GM18861 (cell line): Measurements from ENCODE around the gene XPR1.
"Not testable (repeated sequence)": the region's sequence is repeated elsewhere in the genome, so short reads cannot be mapped to it uniquely, and the experiment has no call there.

ENCODE experiments used
- ATAC-seq: cut with Tn5 transposase; IDR thresholded peaks from one replicate; pipeline ENCODE4 v1.9.1; 2021; ENCODE audit not compliant: unreplicated experiment

XPR1 gene

DNA sequence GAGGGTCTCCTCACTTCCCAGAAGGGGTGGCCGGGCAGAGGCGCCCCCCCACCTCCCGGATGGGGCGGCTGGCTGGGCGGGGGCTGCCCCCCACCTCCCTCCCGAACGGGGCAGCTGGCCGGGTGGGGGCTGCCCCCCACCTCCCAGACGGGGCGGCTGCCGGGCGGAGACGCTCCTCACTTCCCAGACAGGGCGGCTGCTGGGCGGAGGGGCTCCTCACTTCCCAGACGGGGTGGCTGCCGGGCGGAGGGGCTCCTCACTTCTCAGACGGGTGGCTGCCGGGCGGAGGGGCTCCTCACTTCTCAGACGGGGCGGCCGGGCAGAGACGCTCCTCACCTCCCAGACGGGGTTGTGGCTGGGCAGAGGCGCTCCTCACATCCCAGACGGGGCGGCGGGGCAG, 78.9 kb downstream of the XPR1 start:
- not testable (repeated sequence) for ATAC-seq

DNA sequence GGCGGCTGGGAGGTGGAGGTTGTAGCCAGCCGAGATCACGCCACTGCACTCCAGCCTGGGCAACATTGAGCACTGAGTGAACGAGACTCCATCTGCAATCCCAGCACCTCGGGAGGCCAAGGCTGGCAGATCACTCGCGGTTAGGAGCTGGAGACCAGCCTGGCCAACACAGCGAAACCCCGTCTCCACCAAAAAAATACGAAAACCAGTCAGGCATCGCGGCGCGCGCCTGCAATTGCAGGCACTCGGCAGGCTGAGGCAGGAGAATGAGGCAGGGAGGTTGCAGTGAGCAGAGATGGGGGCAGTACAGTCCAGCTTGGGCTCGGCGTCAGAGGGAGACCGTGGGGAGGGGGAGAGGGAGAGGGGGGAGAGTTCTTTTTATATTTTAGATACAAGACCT, 79.4 kb downstream of the XPR1 start:
- not testable (repeated sequence) for ATAC-seq

DNA sequence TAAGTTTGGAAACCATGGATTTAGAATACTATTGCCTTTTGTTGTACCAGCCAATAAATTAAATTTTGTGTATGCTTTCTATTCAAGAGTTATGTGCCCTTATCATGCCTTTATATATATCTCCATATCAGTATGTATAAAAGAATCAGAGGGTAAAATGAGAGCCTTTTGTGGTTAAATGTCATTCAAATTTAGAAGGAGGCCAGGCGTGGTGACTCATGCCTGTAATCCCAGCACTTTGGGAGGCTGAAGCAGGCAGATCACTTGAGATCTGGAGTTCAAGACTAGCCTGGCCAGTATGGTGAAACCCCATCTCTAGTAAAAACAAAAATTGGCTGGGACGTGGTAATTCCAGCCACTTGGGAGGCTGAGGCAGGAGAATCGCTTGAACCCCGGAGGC, 88.9 kb downstream of the XPR1 start:
- no peak for ATAC-seq

DNA sequence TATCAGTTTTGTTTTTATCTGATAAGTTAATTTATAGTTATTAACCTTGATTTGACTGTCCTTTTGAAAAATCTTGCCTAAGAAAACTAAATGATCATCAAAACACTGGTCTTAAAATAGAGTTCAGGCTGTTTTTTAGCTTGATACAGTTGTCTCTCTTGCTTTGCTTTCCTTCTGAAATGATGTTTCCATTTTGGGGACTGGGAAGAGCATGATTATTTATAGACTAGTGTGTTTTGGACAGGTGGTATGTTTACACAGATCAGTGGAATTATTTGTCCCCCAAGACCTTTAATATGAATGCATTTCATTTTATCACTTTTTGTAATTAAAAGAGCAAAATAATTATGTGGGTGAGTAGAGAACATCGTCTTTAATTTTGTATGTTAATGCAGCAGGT, 90.8 kb downstream of the XPR1 start:
- no peak for ATAC-seq

DNA sequence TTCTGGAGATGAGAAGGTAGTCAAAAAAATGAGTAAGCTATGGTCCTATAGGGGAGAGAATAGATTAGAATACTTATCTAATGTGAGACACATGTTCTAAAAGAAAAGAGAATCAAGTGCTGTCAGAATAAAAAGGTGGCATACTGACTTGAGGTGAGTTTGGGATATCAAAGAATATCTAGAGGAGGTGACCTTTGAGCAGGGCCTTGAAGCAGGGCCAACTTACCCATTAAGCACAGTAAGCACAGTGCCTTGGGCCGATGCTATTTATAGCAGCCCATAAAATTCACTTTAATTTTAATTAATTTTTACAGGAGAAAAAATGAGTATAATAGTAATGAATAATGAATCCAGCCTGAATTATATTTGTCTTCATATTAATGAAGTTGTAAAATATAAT, 92.2 kb downstream of the XPR1 start:
- no peak for ATAC-seq

DNA sequence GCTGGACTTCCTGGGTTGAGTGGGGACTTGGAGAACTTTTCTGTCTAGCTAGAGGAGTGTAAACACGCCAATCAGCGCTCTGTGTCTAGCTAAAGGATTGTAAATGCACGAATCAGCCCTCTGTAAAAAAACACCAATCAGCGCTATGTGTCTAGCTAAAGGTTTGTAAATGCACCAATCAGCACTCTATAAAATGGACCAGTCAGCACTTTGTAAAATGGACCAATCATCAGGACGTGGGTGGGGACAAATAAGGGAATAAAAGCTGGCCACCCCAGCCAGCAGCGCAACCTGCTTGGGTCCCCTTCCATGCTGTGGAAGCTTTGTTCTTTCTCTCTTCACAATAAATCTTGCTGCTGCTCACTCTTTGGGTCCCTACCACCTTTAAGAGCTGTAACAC, 94.2 kb downstream of the XPR1 start:
- ATAC-seq: not testable (repeated sequence)

DNA sequence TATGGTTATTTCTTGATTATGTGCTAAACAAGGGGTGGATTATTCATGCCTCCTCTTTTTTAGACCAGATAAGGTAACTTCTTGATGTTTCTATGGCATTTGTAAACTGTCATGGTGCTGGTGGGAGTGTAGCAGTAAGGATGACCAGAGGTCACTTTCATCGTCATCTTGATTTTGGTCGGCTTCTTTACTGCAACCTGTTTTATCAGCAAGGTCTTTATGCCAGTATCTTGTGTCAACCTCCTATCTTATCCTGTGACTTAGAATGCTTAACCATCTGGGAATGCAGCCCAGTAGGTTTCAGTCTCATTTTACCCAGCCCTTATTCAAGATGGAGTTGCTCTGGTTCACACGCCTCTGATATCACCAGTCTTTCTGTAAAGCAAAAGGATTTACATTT, 95.9 kb downstream of the XPR1 start:
- not testable (repeated sequence) for ATAC-seq

DNA sequence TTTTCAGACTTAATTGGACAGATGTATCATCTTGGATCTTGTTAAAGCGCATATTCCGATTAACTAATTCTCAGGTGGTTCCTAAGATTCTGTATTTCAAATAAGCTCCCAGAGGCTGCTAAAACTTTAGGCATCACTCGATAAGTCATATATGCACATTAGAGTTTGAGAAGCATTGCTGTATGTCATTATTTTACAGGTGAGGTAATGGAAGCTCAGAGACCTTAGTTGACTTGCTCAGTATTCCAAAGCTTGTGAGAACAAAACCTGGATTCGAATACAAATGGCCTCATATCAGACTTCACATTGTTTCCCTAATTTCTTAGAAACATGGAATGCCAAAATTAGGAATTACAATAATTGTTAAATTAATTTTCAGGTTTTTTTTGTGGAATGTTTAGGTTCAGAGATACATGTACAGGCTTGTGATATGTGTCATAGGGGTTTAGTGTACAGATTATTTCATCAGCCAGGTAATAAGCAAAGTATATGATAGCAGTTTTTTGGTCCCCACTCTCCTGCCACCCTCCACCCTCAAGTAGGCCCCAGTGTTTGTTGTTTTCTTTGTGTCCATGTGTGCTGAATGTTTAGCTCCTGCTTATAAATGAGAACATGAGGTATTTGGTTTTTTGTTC, 96.8 kb downstream of the XPR1 start:
- no peak for ATAC-seq

DNA sequence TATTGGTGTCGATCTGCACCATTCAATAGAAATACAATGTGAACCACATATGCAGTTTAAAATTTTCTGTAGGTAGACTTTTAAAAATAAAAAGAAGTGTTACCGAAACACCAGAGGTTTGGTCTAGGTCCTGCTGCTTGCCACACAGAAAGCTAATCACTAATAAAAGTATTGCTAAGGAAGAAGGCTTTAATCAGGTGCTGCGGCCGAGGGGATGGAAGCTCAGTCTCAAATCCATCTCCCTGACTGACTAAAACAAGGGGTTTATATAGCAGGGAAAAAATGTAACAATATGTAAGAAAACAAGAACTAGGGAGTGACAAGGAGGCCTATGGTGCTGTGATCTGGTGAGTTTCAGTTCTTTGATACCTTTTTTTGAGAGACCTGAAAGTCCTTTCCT, 99.3 kb downstream of the XPR1 start:
- ATAC-seq: no peak

DNA sequence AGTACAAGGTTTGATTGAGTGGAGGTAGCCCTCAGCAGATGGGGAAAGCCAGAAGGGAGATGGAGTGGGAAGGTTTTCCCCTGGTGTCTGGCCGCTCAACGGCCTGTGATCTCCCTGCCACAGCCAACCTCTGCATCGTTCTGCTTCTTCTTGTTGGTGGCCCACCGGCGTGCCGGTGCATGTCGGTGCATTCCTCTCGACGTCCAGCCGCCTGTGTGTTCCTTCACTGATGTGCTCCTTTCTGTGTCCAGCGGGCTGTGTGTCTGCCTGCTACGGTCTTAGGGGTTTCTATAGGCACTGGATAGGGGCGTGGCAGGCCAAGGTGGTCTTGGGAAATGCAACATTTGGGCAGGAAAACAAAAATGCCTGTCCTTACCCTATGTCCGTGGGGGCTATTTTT, 101.0 kb downstream of the XPR1 start:
- no peak for ATAC-seq

DNA sequence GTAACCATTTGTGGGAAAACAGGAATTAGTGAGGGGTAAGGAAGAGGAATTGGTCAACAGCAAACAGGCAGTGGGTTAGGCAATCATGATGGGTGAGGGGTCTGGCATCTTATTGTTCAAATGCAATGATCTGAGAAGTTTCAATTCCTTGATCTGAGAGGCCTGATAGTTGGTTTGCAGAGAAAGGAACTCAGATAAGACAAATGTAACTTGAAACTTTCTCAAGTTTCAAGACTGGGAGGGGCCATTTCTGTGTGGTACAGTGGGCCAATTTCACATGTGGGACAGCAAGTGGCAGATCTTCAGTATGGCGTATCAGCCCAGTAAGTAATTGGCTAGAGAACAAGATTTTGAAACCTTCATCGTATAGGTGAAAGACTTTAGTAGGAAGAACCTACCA, 102.5 kb downstream of the XPR1 start:
- ATAC-seq: no peak

DNA sequence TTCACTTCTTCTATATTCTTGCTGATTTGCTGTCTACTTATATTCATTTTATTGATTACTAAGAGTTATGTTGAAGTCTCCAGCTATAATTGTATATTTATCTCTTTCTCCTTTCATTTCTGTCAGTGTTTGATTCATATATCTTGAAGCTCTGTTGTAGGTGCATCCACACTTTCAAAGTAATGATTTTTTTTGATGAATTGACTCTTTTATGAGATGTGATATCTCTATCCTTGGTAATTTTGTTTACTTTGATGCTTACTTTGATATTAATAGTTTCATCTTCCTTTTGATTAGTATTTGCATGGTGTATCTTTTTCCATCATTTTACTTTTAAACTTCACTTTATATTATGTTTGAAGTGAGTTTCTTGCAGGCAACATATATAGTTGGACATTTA, 110.8 kb downstream of the XPR1 start:
- ATAC-seq: no peak

DNA sequence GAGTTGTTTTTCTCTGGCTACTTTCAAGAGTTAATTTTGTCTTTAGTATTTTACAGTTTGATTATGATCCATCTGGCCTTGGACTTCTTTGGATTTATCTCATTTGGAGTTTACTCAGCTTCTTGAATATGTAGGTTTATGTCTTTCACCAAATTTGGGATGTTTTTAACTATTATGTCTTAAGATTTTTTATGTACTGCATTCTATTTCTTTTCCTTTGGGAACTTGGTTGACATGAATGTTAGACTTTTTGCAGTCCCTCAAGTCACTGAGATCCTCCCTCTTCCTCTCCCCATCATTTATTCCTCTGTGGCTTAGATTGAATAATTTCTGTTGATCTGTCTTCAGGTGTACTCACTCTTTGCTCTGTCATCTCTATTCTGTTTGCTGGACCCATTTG, 112.0 kb downstream of the XPR1 start:
- no peak for ATAC-seq

DNA sequence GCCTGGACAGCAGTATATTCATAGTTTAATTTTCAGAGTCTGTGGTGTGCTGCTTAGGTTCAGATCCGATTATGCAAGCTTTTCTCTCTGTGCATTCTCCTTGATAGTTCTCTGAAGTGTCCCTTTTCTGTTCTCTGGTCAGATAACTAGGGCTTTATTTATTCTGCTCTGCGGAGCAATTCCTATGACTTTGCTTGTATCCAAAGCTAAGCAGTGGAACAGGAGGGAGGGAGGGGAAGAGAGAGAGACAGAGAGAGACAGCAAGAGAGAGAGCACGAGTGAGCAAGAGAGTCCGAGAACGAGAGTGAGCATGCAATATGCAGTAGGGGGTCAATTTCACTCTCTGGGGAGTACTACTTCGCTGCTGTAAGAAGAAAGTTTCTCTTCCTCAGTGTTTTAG, 113.3 kb downstream of the XPR1 start:
- ATAC-seq: no peak

DNA sequence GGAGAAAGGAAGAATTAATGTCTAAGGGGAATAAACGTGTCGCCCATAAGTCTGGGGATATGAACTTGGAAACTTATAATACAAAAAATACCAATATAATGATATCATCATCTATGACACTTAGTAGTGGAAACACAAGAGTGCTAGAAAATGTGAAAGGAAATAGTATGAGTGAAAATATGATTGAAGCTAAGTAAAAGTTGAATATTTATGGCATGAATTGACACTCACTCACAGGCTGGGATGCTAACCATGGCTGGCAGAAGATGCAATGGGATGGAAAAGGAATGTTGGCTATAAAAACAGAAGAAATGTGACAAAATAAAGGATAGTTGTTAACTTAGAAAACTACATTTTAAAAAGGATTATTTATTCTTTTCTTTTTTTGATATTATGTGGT, 120.1 kb downstream of the XPR1 start:
- ATAC-seq: no peak

DNA sequence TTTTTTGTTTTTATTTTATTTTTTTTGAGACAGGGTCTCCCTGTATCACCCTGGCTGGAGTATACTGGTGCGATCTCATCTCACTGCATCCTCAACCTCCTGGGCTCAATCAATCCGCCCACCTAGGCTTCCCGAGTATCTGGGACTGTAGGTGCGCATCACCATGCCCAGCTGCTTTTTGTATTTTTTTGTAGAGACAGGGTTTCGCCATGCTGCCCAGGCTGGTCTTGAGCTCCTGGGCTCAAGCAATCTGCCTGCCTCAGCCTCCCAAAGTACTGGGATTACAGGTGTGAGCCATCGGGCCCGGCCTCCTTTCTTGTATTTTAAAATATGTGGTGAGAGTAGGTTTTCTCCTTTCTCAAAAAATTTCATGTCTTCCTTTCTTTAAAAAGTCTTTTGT, 122.6 kb downstream of the XPR1 start:
- ATAC-seq: no peak

DNA sequence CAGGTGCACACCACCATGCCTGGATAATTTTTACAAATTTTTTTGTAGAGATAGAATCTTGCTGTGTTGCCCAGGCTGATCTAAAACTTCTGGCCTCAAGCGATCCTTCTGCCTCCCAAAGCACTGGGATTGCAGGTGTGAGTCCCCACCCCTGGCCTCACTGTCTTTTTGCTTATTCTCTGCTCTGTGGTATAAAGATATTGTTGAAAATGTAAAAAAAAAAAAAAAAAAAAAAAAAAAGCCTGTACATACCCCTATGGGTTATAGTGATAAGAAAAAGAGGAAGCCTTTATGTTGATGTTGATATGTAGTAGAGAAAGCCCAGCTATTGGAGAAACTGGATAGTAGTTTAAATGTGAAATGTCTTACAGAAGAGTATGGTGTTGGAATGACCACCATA, 125.8 kb downstream of the XPR1 start:
- ATAC-seq: no peak

DNA sequence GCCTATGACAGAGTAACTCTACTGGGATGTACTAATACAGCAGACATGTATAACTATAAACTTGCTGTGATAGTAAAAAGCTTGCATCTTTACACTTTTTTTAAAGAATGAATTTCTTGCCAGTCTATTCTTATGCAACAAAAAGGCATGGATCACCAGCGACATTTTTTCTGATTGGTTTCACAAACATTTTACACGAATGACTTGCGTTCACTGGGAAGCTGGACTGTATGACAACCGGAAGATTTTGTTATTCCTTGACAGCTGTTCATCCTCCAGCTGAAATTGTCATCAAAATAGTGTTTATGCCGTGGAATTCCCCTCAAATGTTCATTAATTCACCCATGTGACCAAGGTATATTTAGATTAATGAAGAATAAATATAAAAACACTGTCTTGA, 131.0 kb downstream of the XPR1 start:
- no peak for ATAC-seq

DNA sequence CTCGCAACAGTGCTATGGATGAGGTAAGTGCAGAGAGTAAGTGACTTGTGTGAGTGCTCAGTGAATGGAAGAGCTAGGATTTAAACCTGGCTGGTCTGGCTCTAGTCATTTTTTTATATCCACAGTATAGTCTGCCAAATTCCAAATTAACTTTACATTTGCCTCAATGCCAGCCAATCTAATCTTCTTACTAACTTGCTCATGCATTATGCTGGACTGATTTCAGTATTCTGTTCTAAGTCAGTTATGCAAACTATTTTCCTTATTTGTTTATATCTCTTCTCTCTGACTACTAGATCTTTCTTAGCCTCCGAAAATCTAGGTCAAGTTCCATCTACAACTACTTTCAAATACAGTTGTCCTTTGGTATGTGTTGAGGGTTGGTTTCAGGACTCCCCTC, 133.3 kb downstream of the XPR1 start:
- no peak for ATAC-seq

DNA sequence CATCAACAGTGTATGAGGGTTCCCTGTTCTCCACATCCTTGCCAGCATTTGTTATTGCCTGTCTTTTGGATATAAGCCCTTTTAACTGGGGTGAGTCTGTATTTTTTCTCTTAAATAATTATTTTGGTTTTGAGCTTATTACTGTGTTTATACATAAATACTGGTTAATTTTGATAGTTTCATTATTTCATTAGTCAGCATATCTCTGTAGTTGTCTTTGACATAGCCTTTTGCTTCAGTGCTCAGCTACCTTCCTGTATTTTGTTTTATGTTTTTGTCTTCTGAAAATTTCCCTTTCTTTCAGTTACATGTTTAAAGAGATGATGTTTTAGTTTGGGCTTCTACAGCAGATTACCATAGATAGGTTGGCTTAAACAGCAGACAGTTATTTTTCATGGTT, 138.1 kb downstream of the XPR1 start:
- no peak for ATAC-seq

DNA sequence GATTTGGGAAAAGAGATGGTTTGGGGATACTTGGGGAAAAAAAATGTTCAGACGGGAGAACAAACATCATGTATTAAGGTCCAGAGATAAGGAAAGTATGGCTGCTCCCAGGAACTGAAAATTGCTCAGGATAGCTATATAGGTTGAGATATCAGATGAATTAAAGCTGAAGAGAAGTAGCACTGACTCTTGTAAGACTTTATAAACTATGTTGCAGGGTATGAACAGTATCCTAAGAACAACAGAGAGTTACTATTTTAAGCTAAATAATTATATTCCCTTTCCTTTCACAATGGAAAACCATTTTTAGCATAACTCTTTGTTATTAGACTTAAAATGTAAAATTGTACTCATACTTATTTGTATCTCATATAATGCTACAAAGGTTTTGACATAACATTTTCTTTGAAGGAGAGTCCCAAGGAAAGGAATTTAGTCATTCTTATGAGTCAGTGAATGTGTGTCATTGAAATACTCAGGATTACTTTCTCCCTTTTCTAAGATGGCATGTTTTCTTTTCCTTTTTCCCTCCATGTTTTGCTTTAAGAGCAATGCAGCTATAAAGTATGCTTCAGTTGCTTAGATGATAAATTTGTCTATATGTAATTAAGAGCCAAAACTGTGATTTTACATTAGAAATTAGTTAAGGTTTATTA, 141.5 kb downstream of the XPR1 start:
- ATAC-seq: no peak

DNA sequence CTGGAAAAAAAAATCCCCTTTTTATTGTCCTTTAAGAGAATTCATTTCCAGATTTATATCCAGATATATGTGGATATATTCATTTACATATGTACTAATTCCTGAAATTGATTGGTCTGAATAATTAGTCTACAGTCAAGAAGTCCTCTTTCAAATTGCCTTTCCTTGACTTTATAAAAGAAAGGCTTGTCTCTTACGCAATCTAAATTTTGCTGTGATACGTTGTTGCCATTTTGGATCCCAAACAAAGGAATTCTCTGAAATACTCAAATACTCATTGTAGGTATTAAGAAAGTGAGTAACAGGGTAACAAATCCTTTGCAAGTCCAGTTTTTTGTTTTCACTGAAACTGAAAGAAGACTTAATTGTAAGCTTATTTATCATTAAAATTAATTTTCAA, 144.0 kb downstream of the XPR1 start:
- no peak for ATAC-seq

DNA sequence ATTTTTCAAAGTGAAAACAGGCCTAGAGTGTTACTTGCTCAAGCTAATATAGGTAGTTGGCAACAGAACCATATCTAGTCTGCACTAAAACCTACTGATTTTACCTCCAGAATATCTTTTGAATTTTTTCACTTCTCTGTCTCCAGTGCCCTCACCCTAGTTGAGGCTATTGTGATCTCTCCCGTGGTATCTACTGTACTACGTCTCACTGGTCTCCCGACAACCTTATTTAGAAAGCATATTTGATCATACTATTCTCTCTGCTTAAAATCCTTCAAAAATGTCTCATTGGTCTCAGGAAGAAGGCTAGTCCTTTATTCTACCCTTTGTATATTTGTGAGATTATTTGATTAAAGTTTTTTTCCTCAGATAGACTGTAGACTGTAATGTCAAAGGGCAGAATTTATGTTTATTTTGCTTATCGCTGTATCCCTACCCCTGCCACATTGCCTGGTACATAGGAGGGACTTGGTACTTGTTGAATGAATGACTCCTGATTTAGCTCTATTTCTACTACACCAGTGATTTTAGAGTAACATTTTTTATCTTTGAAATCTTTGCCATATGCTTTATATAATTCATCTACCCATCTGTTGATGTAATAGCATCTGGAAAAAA, 145.4 kb downstream of the XPR1 start:
- ATAC-seq: no peak
